Neural cell (in vitro differentiated cells): ENCODE results near the gene STARD10. TPM values are rescaled to one million over a fixed set of nuclear protein-coding genes. Genes with fewer than 3 reads are reported as not detected.

Experiments used
- H2AFZ ChIP-seq: fragments of 200-600, 300-800 bp; sonication (generic), shearing (Covaris generic); 2 replicates; pipeline ENCODE4 v1.6.0; 2014; ENCODE audit warnings: low read depth, mild to moderate bottlenecking, antibody characterized with exemption, low read length, moderate library complexity
- H3F3A ChIP-seq: fragments of 200-600 bp; shearing (Covaris generic); 2 replicates; pipeline ENCODE4 v1.6.1; 2016; ENCODE audit warnings: mild to moderate bottlenecking, moderate library complexity, mixed read lengths, antibody characterized with exemption, low read length; ENCODE audit not compliant: insufficient read depth, poor library complexity, severe bottlenecking
- H3K27ac ChIP-seq: fragments of 200-600, 300-800 bp; sonication (generic), shearing (Covaris generic); 2 replicates; pipeline ENCODE4 v1.5.1; 2014; ENCODE audit warnings: mild to moderate bottlenecking, low read length, moderate library complexity
- H3K27me3 ChIP-seq: fragments of 300-800, 200-600 bp; sonication (generic), shearing (Covaris generic); 2 replicates; pipeline ENCODE4 v1.6.0; 2014; ENCODE audit warnings: mild to moderate bottlenecking, low read depth, low read length, moderate library complexity; ENCODE audit not compliant: insufficient read depth
- H3K36me3 ChIP-seq: fragments of 300-800, 200-600 bp; sonication (generic), shearing (Covaris generic); 2 replicates; pipeline ENCODE4 v1.5.1; 2014; ENCODE audit warnings: mild to moderate bottlenecking, antibody characterized with exemption, low read length, moderate library complexity; ENCODE audit not compliant: insufficient read depth
- H3K4me2 ChIP-seq: fragments of 300-800, 200-600 bp; sonication (generic), shearing (Covaris generic); 2 replicates; pipeline ENCODE4 v1.6.0; 2014; ENCODE audit warnings: mild to moderate bottlenecking, low read length
- H3K4me3 ChIP-seq: fragments of 300-800, 200-600 bp; sonication (generic), shearing (Covaris generic); 2 replicates; pipeline ENCODE4 v1.5.1; 2014; ENCODE audit warnings: mild to moderate bottlenecking, low read length, moderate library complexity
- H3K79me2 ChIP-seq: fragments of 200-600 bp; shearing (Covaris generic); replicated peaks from 2 replicates; pipeline ENCODE4 v1.6.0; 2014; ENCODE audit warnings: mild to moderate bottlenecking, low read length, moderate library complexity; ENCODE audit not compliant: insufficient read depth
- H3K9ac ChIP-seq: fragments of 300-800, 200-600 bp; sonication (generic), shearing (Covaris generic); 2 replicates; pipeline ENCODE4 v1.6.1; 2016; ENCODE audit warnings: mild to moderate bottlenecking, low read length, mixed read lengths
- H3K9me2 ChIP-seq: fragments of 200-600 bp; shearing (Covaris generic); 2 replicates; pipeline ENCODE4 v1.6.1; 2016; ENCODE audit warnings: mild to moderate bottlenecking, low read length, mixed read lengths; ENCODE audit not compliant: insufficient read depth
- H3K9me3 ChIP-seq: fragments of 200-600, 300-800 bp; sonication (generic), shearing (Covaris generic); 2 replicates; pipeline ENCODE4 v1.6.1; 2016; ENCODE audit warnings: mild to moderate bottlenecking, mixed run types, low read length, moderate library complexity, mixed read lengths
- H4K20me1 ChIP-seq: fragments of 200-600 bp; shearing (Covaris generic); 2 replicates; pipeline ENCODE4 v1.6.1; 2016; ENCODE audit warnings: mild to moderate bottlenecking, mixed run types; ENCODE audit not compliant: insufficient read depth
- EP300 ChIP-seq: fragments of 450-650 bp; conservative IDR thresholded peaks from 2 replicates; pipeline ENCODE4 v1.6.1; 2014; ENCODE audit warnings: antibody characterized with exemption, mild to moderate bottlenecking, moderate library complexity; ENCODE audit not compliant: poor library complexity, severe bottlenecking
- EZH2 ChIP-seq: fragments of 200-600, 300-800 bp; shearing (Covaris generic), sonication (generic); IDR thresholded peaks from 2 replicates; pipeline ENCODE4 v1.6.1; 2014; ENCODE audit warnings: antibody characterized with exemption, low read length, borderline replicate concordance, mild to moderate bottlenecking; ENCODE audit not compliant: insufficient read depth, poor library complexity, severe bottlenecking
- MXI1 ChIP-seq: fragments of 450-650 bp; conservative IDR thresholded peaks from 2 replicates; pipeline ENCODE4 v1.6.1; 2014; ENCODE audit warnings: antibody characterized with exemption, mild to moderate bottlenecking; ENCODE audit not compliant: poor library complexity, severe bottlenecking
- POLR2AphosphoS5 ChIP-seq: IDR thresholded peaks from 2 replicates; pipeline ENCODE4 v1.6.1; 2012
- RAD21 ChIP-seq: fragments of 450-650 bp; conservative IDR thresholded peaks from 2 replicates; pipeline ENCODE4 v1.6.1; 2014; ENCODE audit warnings: antibody characterized with exemption, mild to moderate bottlenecking, moderate library complexity
- REST ChIP-seq: IDR thresholded peaks from 2 replicates; pipeline ENCODE4 v1.6.1; 2012; ENCODE audit warnings: borderline replicate concordance
- SMC3 ChIP-seq: fragments of 450-650 bp; conservative IDR thresholded peaks from 2 replicates; pipeline ENCODE4 v1.6.1; 2014; ENCODE audit warnings: antibody characterized with exemption, mild to moderate bottlenecking, moderate library complexity; ENCODE audit not compliant: poor library complexity
- TAF1 ChIP-seq: IDR thresholded peaks from 2 replicates; pipeline ENCODE4 v1.6.1; 2012; ENCODE audit warnings: low read depth
- polyA plus RNA-seq: library from polyadenylated mRNA; depleted of rRNA; stranded (reverse); fragments of >200 nt; gene quantifications from 2 replicates; pipeline ENCODE4 v1.2.3, GENCODE V29; 2014
- TF ChIP-seq, protein P1 (sequence below): fragments of 450-650 bp; IDR thresholded peaks from 2 replicates; pipeline ENCODE4 v1.5.1; 2014; ENCODE audit warnings: antibody characterized with exemption, mild to moderate bottlenecking, moderate library complexity; ENCODE audit not compliant: poor library complexity, severe bottlenecking

The STARD10 gene
- polyA plus RNA-seq, 1 donor from 2014 or later, result 29.0 TPM

DNA sequence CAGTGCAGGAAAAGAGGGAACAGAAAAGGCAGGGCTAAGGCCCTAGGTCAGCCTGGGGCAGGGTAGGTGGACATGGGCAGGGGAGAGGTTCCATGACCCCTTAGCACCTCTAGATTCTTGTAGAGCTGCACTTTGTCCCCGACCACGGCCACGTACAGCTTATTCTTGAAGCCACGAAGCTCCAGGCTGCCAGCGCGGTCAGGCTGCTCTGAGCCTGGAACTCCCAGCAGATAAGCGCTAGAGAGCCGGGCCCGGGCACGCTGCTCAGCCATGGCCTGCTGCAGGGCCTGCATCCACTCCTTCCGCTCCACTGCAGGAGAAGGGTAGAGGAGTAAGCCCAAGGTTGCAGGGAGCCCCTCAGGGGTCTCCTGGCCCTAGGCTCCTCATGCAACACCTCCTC lies 83.6 kb downstream of the STARD10 start:
- no peaks in the 10 kb centered on the region for H3K79me2 ChIP-seq
- no peak overlapping the region for H2AFZ ChIP-seq
- H3K27me3 ChIP-seq, result no peaks in the 10 kb centered on the region
- no peaks in the 10 kb centered on the region for H4K20me1 ChIP-seq
- no peak overlapping the region for H3K9ac ChIP-seq
- H3K27ac ChIP-seq, result no peak overlapping the region
- no peaks in the 10 kb centered on the region for H3F3A ChIP-seq
- no peaks in the 10 kb centered on the region for H3K9me2 ChIP-seq
- no peak overlapping the region for H3K4me3 ChIP-seq
- H3K9me3 ChIP-seq, result no peaks in the 10 kb centered on the region
- no peak overlapping the region for H3K4me2 ChIP-seq
- no peak for TF ChIP-seq SMC3
- TF ChIP-seq TAF1, result no peak
- no peak for TF ChIP-seq REST
- TF ChIP-seq RAD21, result no peak
- TF ChIP-seq POLR2AphosphoS5, result no peak
- TF ChIP-seq EZH2, result no peak
- TF ChIP-seq EP300, result no peak
- TF ChIP-seq, protein P1, sequence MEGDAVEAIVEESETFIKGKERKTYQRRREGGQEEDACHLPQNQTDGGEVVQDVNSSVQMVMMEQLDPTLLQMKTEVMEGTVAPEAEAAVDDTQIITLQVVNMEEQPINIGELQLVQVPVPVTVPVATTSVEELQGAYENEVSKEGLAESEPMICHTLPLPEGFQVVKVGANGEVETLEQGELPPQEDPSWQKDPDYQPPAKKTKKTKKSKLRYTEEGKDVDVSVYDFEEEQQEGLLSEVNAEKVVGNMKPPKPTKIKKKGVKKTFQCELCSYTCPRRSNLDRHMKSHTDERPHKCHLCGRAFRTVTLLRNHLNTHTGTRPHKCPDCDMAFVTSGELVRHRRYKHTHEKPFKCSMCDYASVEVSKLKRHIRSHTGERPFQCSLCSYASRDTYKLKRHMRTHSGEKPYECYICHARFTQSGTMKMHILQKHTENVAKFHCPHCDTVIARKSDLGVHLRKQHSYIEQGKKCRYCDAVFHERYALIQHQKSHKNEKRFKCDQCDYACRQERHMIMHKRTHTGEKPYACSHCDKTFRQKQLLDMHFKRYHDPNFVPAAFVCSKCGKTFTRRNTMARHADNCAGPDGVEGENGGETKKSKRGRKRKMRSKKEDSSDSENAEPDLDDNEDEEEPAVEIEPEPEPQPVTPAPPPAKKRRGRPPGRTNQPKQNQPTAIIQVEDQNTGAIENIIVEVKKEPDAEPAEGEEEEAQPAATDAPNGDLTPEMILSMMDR, result no peak
- no peak for TF ChIP-seq MXI1
- H3K36me3 ChIP-seq, result no peaks in the 10 kb centered on the region

- Histone ChIP-seq H3K9me2 (no peaks in the 10 kb centered on the region), H3K4me2 (no peak overlapping the region), H3K27me3 (no peaks in the 10 kb centered on the region), H3K36me3 (no peaks in the 10 kb centered on the region), H3K9me3 (no peaks in the 10 kb centered on the region), H3F3A (no peaks in the 10 kb centered on the region), H3K79me2 (no peaks in the 10 kb centered on the region), H3K4me3 (no peak overlapping the region), H2AFZ (no peak overlapping the region), H3K9ac (no peak overlapping the region), H3K27ac (no peak overlapping the region), H4K20me1 (no peaks in the 10 kb centered on the region)
- no peak for TF ChIP-seq EP300
- TF ChIP-seq REST, result no peak
- TF ChIP-seq, protein P1, result no peak
- no peak for TF ChIP-seq TAF1
- TF ChIP-seq RAD21, result no peak
- no peak for TF ChIP-seq EZH2
- TF ChIP-seq POLR2AphosphoS5, result no peak
- no peak for TF ChIP-seq SMC3
- TF ChIP-seq MXI1, result no peak
Observed at GRCh38 chr11:72709478-72710238, 84.2 kb downstream of the STARD10 start.
